OCI-LY7 (cell line): ENCODE data around the gene ROR2. TPM values are rescaled to one million over a fixed set of nuclear protein-coding genes. Genes with fewer than 3 reads are reported as not detected.

Source experiments
- BruUV-seq: library from RNA; stranded (reverse); fragments of 400-500 nt; replicated peaks from 2 replicates; lab custom pipeline; 2021; lab: Mats Ljungman, UMichigan
- CTCF ChIA-PET: fragments of 300-600 bp; sonication (Branson Sonifier 250); formaldehyde crosslinking; loops from one replicate; lab custom pipeline; 2022; ENCODE audit warnings: antibody characterized with exemption; ENCODE audit not compliant: unreplicated experiment; lab: Charles Lee
- POLR2A ChIA-PET: fragments of 300-600 bp; sonication (Branson Sonifier 250); formaldehyde crosslinking; loops from one replicate; lab custom pipeline; 2022; ENCODE audit warnings: antibody characterized with exemption; lab: Charles Lee
- DNase-seq: peaks from one replicate; pipeline ENCODE4 v3.0.0-alpha.2; 2015; ENCODE audit warnings: low spot score
- H2AFZ ChIP-seq: fragments of 200-600 bp; sonication (generic), shearing (Covaris generic); 2 replicates; pipeline ENCODE4 v1.6.1; 2014; ENCODE audit warnings: mild to moderate bottlenecking, antibody characterized with exemption, low read length, moderate library complexity
- H3K27ac ChIP-seq: fragments of 200-600 bp; sonication (generic); 2 replicates; pipeline ENCODE4 v1.5.1; 2014; ENCODE audit warnings: mixed run types, low read depth, mild to moderate bottlenecking, moderate library complexity, low read length, inconsistent platforms; ENCODE audit not compliant: poor library complexity, severe bottlenecking
- H3K36me3 ChIP-seq: fragments of 200-600 bp; sonication (generic); 2 replicates; pipeline ENCODE4 v1.6.1; 2014; ENCODE audit warnings: mild to moderate bottlenecking, antibody characterized with exemption, low read length, moderate library complexity, mixed read lengths; ENCODE audit not compliant: insufficient read depth
- H3K4me1 ChIP-seq: fragments of 200-600 bp; sonication (generic); 2 replicates; pipeline ENCODE4 v1.5.1; 2014; ENCODE audit warnings: mild to moderate bottlenecking, low read length; ENCODE audit not compliant: insufficient read depth, poor library complexity, severe bottlenecking
- H3K4me2 ChIP-seq: fragments of 200-600 bp; sonication (generic); 2 replicates; pipeline ENCODE4 v1.6.1; 2014; ENCODE audit warnings: mild to moderate bottlenecking, low read length
- H3K4me3 ChIP-seq: fragments of 200-600 bp; sonication (generic); 2 replicates; pipeline ENCODE4 v1.5.1; 2014; ENCODE audit warnings: mild to moderate bottlenecking, low read depth, low read length; ENCODE audit not compliant: poor library complexity, severe bottlenecking
- H3K79me2 ChIP-seq: fragments of 200-600 bp; sonication (generic); 2 replicates; pipeline ENCODE4 v1.6.1; 2016; ENCODE audit warnings: low read depth, mild to moderate bottlenecking, low read length, moderate library complexity, mixed read lengths; ENCODE audit not compliant: insufficient read depth
- H3K9me2 ChIP-seq: fragments of 200-600 bp; sonication (generic); 2 replicates; pipeline ENCODE4 v1.6.1; 2016; ENCODE audit warnings: mild to moderate bottlenecking, low read length, mixed read lengths; ENCODE audit not compliant: insufficient read depth
- H3K9me3 ChIP-seq: fragments of 200-600 bp; sonication (generic); 2 replicates; pipeline ENCODE4 v1.6.1; 2014; ENCODE audit warnings: mild to moderate bottlenecking, mixed run types, low read length, mixed read lengths
- H4K20me1 ChIP-seq: fragments of 200-600 bp; sonication (generic); 2 replicates; pipeline ENCODE4 v1.6.1; 2014; ENCODE audit warnings: mild to moderate bottlenecking, antibody characterized with exemption, low read length, moderate library complexity, mixed read lengths; ENCODE audit not compliant: insufficient read depth
- CTCF ChIP-seq: fragments of 200-600 bp; sonication (generic); conservative IDR thresholded peaks from 2 replicates; pipeline ENCODE4 v1.5.1; 2014; ENCODE audit warnings: mild to moderate bottlenecking, antibody characterized with exemption, low read length, moderate library complexity, mixed read lengths
- EZH2phosphoT487 ChIP-seq: fragments of 200-600 bp; sonication (generic); IDR thresholded peaks from 2 replicates; pipeline ENCODE4 v1.6.1; 2018; ENCODE audit warnings: low read depth, borderline replicate concordance, mild to moderate bottlenecking, mixed run types, antibody characterized with exemption, low read length, moderate library complexity, mixed read lengths
- intact Hi-C: fragments of 100-400 bp; cut with micrococcal nuclease; formaldehyde crosslinking; loops from one replicate; pipeline ENCODE4 v1.10.0; 2022; ENCODE audit not compliant: unreplicated experiment
- total RNA-seq, 2 experiments: library from RNA; depleted of rRNA in 1 of 2; stranded (reverse); fragments of >200 nt in 1 of 2; shearing (Covaris generic) in 1 of 2; gene quantifications; 2 replicates each; pipeline ENCODE4 v1.2.3, GENCODE V29; 2014 to 2022

The ROR2 gene
- total RNA-seq, 2 experiments from 2014 or later: 0.10 to 0.19 TPM

- H4K20me1 ChIP-seq: no peaks in the 10 kb centered on the region
- no TSS peak for BruUV-seq
- DNase-seq: no peak
- TF ChIP-seq CTCF (no peak), EZH2phosphoT487 (no peak)
- no peaks in the 10 kb centered on the region for H3K36me3 ChIP-seq
- no peaks in the 10 kb centered on the region for H3K9me3 ChIP-seq
- no peak overlapping the region for H3K4me2 ChIP-seq
- no peak overlapping the region for H3K4me3 ChIP-seq
- H2AFZ ChIP-seq: no peak overlapping the region
- ChIA-PET CTCF (interaction anchor here (0.9 kb wide), 1 partner anchor 14 kb away, joined by 3 read pairs; no protein-coding TSS in a partner anchor), POLR2A (no interaction called here)
- no peak overlapping the region for H3K27ac ChIP-seq
- intact Hi-C loops: no loop called here
- no peaks in the 10 kb centered on the region for H3K79me2 ChIP-seq
- no peaks in the 10 kb centered on the region for H3K4me1 ChIP-seq
- no peaks in the 10 kb centered on the region for H3K9me2 ChIP-seq
These were observed 192.2 kb downstream of the ROR2 start for GRCh38 chr9:91757782-91758181.

GRCh38 chr9:91756510-91756780, 193.6 kb downstream of the ROR2 start:
- ChIA-PET POLR2A (interaction anchor here (0.6 kb wide), 1 partner anchor 897 kb away, joined by 4 read pairs; no protein-coding TSS in a partner anchor), CTCF (no interaction called here)
- BruUV-seq: no TSS peak

More at GRCh38 chr9:91756510-91756780, 193.6 kb downstream of the ROR2 start:
- no peak overlapping the region for H3K4me3 ChIP-seq
- no peaks in the 10 kb centered on the region for H3K79me2 ChIP-seq
- no peaks in the 10 kb centered on the region for H4K20me1 ChIP-seq
- H3K9me2 ChIP-seq: no peaks in the 10 kb centered on the region
- no peaks in the 10 kb centered on the region for H3K36me3 ChIP-seq
- intact Hi-C loops: no loop called here
- no peak overlapping the region for H3K27ac ChIP-seq
- H3K4me1 ChIP-seq: no peaks in the 10 kb centered on the region
- DNase-seq: no peak
- H3K9me3 ChIP-seq: no peaks in the 10 kb centered on the region
- no peak for TF ChIP-seq EZH2phosphoT487
- TF ChIP-seq CTCF: no peak
- no peak overlapping the region for H3K4me2 ChIP-seq
- H2AFZ ChIP-seq: no peak overlapping the region
